Measurements from ENCODE around the gene NUDT22.

Gene NUDT22

DNA sequence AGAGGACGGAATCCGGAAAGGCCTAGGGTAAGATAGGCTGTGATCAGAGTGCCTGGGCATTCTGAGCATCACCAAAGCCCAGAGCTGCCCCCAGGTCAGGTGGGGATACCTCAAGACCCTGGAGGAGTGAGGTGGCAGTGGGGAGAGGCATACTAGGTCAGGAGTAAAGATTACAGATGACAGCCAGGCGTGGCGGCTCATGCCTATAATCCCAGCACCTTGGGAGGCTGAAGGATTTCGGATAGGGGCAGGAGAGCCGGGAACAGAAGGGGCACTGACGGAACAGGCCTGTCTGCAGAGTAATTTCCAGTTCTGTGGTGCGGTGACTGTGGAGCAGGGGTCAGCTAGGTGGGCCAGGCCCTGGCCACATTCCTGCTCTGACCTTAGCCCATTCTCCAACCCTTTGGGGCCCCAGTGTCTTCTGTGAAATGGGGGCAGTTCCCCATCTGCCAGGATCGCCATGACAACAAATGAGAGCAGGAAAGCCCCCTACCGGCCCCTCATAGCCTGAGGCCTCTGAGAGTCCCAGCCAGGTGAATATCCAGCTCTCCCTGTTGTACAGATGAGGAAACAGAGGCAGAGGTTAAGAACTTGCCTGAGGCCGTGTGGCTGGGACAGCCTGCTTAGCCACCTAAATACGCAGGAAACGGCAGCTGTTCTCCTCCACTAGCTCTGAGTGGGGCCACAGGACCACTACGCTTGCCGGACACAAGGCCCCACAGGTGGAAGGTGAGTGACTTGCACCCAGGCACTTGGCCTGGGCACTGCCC lies 49.1 kb downstream of the NUDT22 start:
- DNase-seq (ENCODE audit: low spot score) = no peak

DNA sequence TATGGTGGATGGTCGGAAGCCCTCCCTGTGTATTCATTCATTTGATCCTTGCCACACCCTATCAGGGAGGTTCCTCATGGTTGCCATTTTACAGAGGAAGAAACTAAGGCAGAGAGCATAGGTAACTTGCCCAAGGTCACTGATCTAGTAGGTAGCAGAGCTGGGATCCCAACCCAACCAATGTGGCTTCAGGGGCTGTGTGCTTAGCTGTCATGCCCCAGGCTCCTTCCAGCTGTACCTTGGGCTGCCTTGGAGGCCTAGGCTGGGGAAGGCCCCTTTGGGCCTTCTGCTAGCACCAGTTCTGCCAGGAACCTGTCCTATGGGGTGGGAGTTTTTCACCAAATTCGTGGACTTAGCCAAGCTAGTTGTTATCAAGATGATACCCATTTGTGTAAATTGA lies 49.8 kb downstream of the NUDT22 start:
- no peak for DNase-seq (ENCODE audit: low spot score)

DNA sequence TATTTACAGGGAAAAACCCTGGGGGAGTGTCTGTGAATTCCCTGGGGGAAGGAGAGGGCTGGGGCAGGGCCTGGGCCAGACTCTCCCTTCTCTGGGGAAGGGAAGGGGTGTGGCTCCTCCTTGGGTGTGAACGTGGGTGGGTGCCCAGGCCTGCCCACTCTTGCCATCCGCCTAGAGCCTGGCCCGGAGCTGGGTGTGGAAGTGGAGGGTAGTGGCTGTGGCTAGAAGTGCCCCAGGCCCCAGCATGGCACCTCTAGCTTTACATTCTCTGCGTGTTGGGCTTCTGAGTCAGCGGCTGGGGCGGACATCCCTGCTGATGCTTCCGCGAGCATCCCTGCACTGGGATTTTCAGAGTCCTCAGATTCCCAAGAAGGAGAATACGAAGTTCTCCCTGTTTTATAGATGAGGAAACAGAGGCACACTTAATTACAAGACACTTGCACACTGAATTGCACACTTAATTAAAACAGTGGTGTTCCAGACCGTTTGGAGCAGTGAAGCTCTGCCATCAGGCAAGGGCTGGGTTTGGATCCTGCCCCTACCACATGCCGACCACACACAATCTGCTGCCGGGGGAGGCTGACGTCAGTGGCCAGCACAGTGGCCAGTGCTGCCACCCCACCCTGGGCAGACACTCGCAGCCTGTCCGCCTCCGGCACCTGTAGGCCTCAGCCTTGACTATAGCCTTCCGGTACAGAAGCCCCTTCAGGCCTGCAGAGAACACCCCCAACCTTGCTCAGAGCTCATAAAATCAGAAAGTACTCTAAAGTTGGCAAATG lies 50.8 kb downstream of the NUDT22 start:
- no peak for DNase-seq (ENCODE audit: low spot score)

DNA sequence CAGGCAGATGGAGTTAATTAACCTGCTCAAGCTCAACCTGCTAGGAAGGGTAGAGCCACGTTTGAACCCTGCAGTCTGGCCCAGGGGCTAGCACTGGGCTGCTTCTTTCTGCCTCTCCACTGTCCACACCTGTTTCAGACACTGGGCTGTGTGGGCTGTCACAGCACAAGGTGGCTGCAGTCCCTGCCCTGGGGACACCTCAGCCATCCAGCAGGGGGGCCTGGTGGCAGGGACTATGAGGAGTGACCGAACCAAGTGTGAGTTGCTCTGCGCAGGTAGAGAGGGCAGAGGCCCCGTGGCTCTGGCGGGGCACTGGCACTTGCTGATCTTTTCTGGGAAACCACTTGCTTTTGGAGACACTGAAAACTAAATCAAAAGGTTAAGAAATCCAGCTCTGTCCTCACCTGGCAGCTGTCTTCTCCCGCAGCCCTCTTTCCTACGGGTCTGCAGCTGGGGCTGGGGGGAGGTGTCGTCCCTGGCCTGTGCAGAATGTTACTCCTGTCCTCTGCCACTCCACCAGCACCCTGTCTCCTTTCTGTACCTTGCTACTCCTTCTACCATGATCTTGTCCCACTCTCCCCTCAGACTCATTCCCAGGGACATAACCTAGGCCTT lies 52.6 kb downstream of the NUDT22 start:
- DNase-seq (ENCODE audit: low spot score) = no peak

Data from D341Med (cell line).